GM15510 (cell line): ENCODE measurements around the gene MTMR1.

Experiments used
- POLR2A ChIP-seq: IDR thresholded peaks from 3 replicates; pipeline ENCODE4 v1.6.1; 2011; ENCODE audit warnings: borderline replicate concordance; ENCODE audit not compliant: insufficient read length; ENCODE audit errors: extremely low read depth

Gene MTMR1

DNA sequence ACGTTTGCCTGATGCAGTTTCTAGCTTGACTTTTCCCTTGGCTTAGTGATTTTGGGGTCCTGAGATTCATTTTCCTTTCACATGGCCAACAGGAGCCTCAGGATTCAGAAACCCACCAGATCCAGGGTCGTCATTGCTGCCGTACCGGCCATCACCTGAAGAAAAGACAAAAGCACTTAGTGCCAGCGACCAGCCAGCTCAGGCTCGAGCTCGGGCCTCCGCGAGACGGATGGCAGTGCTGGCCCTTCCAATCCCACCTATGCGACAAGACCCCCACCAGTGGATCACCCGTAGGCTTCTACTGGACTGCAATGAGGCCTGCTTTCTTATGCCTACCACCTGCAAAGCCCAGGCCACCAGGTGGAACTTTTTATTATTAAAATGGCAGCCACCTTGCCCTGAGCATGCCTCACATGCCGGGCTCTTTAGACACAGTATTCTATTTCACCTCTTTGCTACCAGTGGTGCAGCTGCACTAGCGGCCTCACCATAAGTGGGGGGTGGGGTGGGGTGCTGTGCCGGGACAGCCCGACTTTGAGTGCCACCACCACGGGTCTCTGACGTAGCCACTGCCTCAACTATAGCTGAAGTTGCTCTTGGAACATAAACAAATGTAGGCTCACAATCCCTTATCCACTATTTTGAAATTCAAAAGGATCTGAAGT lies 84.3 kb downstream of the MTMR1 start:
- TF ChIP-seq POLR2A, result no peak

DNA sequence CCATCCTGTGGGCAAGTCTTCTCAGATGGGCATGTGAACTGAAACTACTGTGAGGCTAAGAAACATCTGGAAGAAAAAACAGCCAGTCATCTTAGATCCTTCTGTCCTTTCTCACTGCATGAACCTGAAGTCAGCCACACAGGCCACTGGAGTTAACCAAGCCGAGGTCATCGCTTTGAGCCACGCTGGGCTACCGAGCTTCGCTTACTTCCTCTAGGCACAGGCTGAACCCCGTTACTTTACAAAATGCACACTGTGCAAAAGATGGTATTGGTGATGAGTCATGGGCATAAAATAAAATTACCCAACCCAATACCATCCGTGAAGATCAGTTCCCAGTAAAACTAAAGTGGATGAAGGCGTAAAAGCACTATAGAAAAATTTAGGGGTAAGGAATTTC lies 86.2 kb downstream of the MTMR1 start:
- TF ChIP-seq POLR2A, result no peak

DNA sequence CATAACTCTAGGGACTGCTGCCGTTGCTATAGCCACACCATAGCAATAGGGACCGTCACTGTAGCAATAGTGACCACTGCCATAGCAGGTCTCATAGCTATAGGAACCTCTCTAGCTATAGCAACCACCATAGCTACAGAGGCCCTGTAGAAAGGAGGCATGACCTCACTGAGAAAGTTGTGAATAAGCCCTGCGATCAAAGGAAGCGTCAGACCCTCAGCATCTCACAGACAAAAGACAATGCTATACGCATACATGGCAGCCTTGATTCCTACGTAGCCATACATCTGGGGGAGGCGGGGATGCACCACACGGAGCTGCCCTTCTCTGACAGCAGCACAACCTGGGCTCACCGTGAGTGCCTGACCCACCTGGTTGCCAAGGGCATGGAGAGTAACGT lies 88.5 kb downstream of the MTMR1 start:
- TF ChIP-seq POLR2A, result no peak

- no peak for TF ChIP-seq POLR2A
These were observed 96.8 kb downstream of the MTMR1 start for GRCh38 chrX:150790021-150790420.

DNA sequence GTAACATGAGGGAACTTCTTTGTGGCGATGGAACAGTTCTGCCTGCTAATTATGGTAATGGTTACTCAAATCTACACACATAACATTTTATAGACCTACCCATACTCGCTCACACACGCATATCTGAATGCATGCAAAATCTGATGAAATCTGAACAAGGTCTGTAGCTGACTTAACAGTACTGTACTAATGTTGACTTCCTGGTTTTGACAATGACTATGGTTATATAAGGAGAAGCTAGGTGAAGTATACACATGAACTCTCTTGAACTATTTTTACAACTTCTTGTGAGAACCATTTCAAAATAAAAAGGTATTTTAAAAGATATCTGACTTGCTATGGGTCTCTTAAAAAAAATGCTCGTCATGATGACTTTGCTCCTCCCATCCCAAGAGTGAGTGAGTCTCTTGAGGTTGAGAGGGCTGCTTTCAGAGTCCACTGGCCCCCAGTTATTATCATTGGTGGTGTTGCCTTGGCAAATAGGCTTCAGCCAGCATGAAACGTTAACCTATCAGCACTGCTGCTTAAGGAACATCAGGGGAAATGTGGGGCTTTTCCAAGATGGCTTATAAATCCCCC lies 99.8 kb downstream of the MTMR1 start:
- TF ChIP-seq POLR2A, result no peak

- no peak for TF ChIP-seq POLR2A
These were observed 112.5 kb downstream of the MTMR1 start for GRCh38 chrX:150805736-150806135.

GRCh38 chrX:150806827-150807226 lies 113.6 kb downstream of the MTMR1 start:
- TF ChIP-seq POLR2A, result no peak

GRCh38 chrX:150813922-150814321 lies 120.7 kb downstream of the MTMR1 start:
- no peak for TF ChIP-seq POLR2A
